Calu3 (cell line): ENCODE results near the gene SLITRK3. TPM values are rescaled to one million over a fixed set of nuclear protein-coding genes. Genes with fewer than 3 reads are reported as not detected.

ENCODE experiments used
- total RNA-seq: library from RNA; stranded (reverse); gene quantifications from 2 replicates; pipeline ENCODE4 v1.2.3, GENCODE V29; 2022

The SLITRK3 gene
- total RNA-seq, 1 experiment from 2014 or later: not detected

Other genes starting within 250 kb of the SLITRK3 start
- not detected in 2 replicates for gene SI, start 117.9 kb downstream of the SLITRK3 start, total RNA-seq